ENCODE results near the gene TARBP2. TPM values are rescaled to one million over a fixed set of nuclear protein-coding genes. Genes with fewer than 3 reads are reported as not detected.

TARBP2 gene
- total and polyA plus RNA-seq, 7 donors = 7.6 to 23.3 (median 10.8) TPM

GRCh38 chr12:53461059-53461458 is 40.0 kb upstream of the TARBP2 start:
- ATAC-seq = peak; percentile 83 to 93 (median 88)
- intact Hi-C loops (cut with DNase I) = no loop called here

DNA sequence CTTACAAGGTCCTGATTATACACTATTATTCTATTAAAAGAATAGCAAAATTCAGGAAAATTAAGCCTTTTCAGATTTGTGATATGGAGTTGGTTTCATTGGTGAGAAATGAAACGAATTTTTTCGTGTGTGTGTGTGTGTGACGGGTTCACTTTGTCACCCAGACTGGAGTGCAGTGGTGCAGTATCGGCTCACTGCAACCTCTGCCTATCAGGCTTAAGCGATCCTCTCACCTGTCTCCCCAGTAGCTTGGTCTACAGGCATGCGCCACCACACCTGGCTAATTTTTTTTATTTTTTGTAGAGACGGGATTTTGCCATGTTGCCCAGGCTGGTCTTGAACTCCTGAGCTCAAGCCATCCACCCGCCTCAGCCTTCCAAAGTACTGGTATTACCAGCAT is 39.5 kb upstream of the TARBP2 start:
- peaks cover 88% of the 10 kb centered on the region for H3K4me1 ChIP-seq
- ATAC-seq (no peak), DNase-seq (no peak)
- WGBS, 3 donors = 45 to 68% (median 50%) methylated on average over 8 of the region's 8 CpGs
- peak overlapping the region; percentile 64 for H3K27ac ChIP-seq
- TF ChIP-seq, protein P1, sequence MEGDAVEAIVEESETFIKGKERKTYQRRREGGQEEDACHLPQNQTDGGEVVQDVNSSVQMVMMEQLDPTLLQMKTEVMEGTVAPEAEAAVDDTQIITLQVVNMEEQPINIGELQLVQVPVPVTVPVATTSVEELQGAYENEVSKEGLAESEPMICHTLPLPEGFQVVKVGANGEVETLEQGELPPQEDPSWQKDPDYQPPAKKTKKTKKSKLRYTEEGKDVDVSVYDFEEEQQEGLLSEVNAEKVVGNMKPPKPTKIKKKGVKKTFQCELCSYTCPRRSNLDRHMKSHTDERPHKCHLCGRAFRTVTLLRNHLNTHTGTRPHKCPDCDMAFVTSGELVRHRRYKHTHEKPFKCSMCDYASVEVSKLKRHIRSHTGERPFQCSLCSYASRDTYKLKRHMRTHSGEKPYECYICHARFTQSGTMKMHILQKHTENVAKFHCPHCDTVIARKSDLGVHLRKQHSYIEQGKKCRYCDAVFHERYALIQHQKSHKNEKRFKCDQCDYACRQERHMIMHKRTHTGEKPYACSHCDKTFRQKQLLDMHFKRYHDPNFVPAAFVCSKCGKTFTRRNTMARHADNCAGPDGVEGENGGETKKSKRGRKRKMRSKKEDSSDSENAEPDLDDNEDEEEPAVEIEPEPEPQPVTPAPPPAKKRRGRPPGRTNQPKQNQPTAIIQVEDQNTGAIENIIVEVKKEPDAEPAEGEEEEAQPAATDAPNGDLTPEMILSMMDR (IDR thresholded peaks at IDR 0.05) = no peak
- peak overlapping the region; percentile 2 for H3K4me3 ChIP-seq
- no peaks in the 10 kb centered on the region for H3K27me3 ChIP-seq (ENCODE audit: insufficient read depth in 3 of 3, low read length in 2 of 3)
- intact Hi-C loops (cut with DNase I) = no loop called here
- H3K9me3 ChIP-seq = no peaks in the 10 kb centered on the region
- peaks cover 45 to 100% of the 10 kb centered on the region in 2 donors for H3K36me3 ChIP-seq (ENCODE audit: insufficient read depth in 1 of 2, low read depth in 1 of 2)

More at GRCh38 chr12:53461059-53461458, 40.0 kb upstream of the TARBP2 start:
- no peaks in the 10 kb centered on the region for H3K27me3 ChIP-seq (ENCODE audit: insufficient read depth in 3 of 3, low read length in 2 of 3)
- WGBS, 3 donors = 29 to 37% (median 32%) methylated on average over 3 of the region's 3 CpGs
- H3K27ac ChIP-seq = peak overlapping the region; percentile 64
- TF ChIP-seq, protein P1 (IDR thresholded peaks at IDR 0.05) = no peak
- DNase-seq = peak; percentile 38 to 73
- H3K4me1 ChIP-seq = peaks cover 86% of the 10 kb centered on the region
- H3K4me3 ChIP-seq = peak overlapping the region; percentile 13
- no peaks in the 10 kb centered on the region for H3K9me3 ChIP-seq
- H3K36me3 ChIP-seq (ENCODE audit: insufficient read depth in 1 of 2, low read depth in 1 of 2) = peaks cover 48 to 100% of the 10 kb centered on the region in 2 donors

GRCh38 chr12:53462935-53463334 is 38.1 kb upstream of the TARBP2 start:
- WGBS, 3 donors = 28 to 41% (median 40%) methylated on average over 3 of the region's 3 CpGs
- intact Hi-C loops (cut with DNase I) = no loop called here
- no peaks in the 10 kb centered on the region for H3K27me3 ChIP-seq (ENCODE audit: insufficient read depth in 3 of 3, low read length in 2 of 3)
- no peaks in the 10 kb centered on the region for H3K9me3 ChIP-seq
- no peak for ATAC-seq
- peak overlapping the region; percentile 66 for H3K27ac ChIP-seq
- peaks cover 52 to 100% of the 10 kb centered on the region in 2 donors for H3K36me3 ChIP-seq (ENCODE audit: insufficient read depth in 1 of 2, low read depth in 1 of 2)
- no peak overlapping the region for H3K4me3 ChIP-seq
- peaks cover 91% of the 10 kb centered on the region for H3K4me1 ChIP-seq
- TF ChIP-seq, protein P1 (IDR thresholded peaks at IDR 0.05) = no peak
- DNase-seq = no peak

GRCh38 chr12:53463802-53464560 is 37.1 kb upstream of the TARBP2 start:
- H3K27ac ChIP-seq = peak overlapping the region; percentile 66
- ATAC-seq = no peak
- WGBS, 3 donors = 36 to 54% (median 40%) methylated on average over 5 of the region's 5 CpGs

More at GRCh38 chr12:53463802-53464560, 37.1 kb upstream of the TARBP2 start:
- H3K4me3 ChIP-seq = no peak overlapping the region
- DNase-seq = no peak
- H3K9me3 ChIP-seq = no peaks in the 10 kb centered on the region
- TF ChIP-seq, protein P1 (IDR thresholded peaks at IDR 0.05) = no peak
- H3K27me3 ChIP-seq (ENCODE audit: insufficient read depth in 3 of 3, low read length in 2 of 3) = no peaks in the 10 kb centered on the region
- intact Hi-C loops (cut with DNase I) = no loop called here
- H3K36me3 ChIP-seq (ENCODE audit: insufficient read depth in 1 of 2, low read depth in 1 of 2) = peaks cover 54 to 100% of the 10 kb centered on the region in 2 donors
- peaks cover 96% of the 10 kb centered on the region for H3K4me1 ChIP-seq
